Measurements from ENCODE around the gene DCLK2.
"Not testable (repeated sequence)": the region's sequence is repeated elsewhere in the genome, so short reads cannot be mapped to it uniquely, and the experiment has no call there.

Gene DCLK2

DNA sequence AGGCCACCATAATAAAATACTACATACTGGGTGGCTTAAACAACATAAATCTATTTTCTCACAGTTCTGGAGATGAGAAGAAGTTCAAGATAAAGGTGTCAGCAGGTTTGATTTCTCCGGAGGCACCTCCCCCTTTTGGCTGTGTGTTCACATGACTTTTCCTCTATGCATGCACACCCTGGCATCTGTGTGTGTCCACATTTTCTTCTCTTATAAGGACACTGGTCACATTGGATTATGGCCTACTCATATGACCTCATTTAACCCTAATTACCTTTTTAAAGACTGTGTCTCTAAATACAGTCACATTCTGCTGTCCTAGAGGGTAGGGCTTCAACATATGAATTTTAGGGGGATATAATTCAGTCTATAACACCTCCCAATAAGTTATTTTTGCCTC is 79.8 kb downstream of the DCLK2 start:
- no peak for DNase-seq

DNA sequence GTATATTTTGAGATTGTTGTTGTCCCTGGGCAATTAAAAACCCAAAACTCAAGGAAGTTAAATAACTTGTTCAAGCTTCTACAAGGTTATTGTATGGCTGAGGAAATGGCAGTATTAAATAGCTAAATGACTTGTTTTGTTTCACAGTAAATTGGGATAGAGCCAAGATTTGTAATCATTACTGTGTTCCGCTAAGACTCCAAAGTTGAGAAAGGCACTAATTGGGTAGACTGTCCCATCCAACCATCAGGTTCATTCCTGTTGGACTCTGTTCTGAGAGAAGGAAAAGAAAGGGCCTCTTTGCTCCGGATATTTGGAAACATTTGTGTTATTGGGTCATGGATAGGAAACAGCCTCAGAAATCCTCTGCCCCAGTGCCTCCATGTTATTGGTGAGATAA is 82.2 kb downstream of the DCLK2 start:
- no peak for DNase-seq

DNA sequence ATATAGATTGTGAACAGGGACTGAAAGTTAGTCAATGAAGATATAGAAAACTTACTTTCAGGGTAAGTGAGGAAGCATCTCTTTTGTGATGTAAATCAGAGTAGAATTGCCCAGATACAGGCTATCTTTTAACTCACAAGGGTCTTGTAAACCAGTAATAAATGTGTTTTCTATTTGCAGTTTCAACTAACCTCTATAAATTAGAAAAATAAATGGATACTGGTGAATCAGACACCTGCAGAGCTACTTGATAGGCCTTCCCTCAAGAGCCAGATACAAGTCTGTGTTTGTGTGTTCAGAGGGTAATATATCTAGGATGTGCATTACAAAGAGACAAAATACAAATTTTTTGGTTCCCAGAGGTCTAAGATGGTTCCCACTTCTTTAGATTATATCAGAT is 82.9 kb downstream of the DCLK2 start:
- DNase-seq: no peak

- DNase-seq: not testable (repeated sequence)
These were observed 83.8 kb downstream of the DCLK2 start for GRCh38 chr4:150162020-150162419.

GRCh38 chr4:150164055-150164454 is 85.8 kb downstream of the DCLK2 start:
- no peak for DNase-seq

GRCh38 chr4:150164956-150165629 is 86.8 kb downstream of the DCLK2 start:
- DNase-seq: no peak

DNA sequence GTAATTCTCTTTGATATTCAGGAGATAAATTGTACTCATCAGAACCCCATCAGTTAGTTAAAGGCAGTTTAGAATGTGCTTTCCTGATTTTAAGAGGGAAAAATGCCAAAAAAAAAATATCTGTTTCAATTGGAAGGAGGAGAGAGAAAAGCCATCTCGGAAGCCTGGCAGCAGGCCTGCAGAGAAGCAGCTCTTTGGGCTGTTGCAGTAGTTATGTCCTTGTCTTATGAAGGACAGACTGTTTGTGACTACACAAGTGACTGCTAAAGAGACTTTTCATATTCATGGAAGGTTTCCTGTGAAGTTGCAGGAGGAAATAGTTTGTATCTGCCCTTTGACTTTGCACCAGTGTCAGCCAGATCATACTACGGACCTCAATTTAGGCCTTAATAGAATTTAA is 88.8 kb downstream of the DCLK2 start:
- DNase-seq: no peak

DNA sequence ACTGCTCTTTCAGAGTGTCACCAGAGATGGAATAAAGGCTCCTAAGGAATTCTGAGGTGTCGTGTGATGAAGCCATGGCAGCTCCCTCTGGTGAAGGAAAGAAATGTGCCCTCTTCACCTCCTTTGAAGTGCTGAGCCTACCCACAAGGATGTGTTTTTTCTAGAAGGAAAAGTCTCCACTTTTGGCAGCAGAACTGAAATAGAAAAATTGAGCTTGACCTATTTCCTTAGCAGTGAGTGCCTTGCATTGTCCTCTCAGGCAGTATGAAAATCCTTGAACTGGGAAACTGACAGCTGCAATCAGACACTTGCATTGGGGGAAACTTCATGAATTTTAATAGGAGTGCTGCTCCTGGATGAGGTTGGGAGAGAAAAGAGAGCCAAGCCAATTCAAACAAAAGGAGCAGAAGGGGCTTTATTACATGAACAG is 95.2 kb downstream of the DCLK2 start:
- DNase-seq: no peak

DNA sequence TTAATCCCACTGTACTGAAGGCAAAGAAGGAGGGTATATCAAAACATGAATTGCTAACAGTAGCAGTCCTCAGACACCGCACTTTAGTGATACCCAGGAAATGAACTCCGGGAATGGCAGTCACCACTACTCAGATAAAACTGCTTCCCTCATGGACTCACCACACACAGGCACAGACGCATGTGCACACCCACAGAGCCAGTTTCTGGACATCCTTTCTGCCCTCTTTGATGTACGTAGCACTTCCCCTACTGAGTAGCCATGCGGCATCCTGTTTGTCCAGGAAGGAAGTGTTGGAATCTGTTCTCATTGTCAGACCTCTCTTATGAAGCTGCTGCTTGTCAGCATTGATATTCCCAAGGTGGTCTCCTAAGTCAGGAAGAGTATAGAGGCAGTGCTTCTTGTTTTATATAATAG is 95.7 kb downstream of the DCLK2 start:
- no peak for DNase-seq

DNA sequence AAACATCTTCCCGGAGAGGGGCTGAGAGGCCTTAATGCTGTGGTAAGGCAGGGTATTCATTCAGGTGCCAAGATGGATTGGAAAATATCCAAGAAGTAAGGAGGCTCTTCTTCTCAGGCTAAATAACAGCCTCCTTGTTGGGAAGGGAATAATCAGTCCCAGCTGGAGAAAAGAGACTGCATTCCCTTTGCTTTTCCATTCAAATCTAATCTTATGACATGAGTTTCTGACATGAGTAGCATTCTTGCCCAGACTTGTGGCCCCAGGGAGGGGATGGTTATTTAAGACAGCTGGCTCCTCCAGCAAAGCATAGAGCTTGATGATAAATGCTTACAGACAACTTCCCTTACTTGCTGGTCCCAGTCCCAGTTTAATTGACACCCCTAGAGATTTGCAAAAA is 98.3 kb downstream of the DCLK2 start:
- DNase-seq: no peak

- no peak for DNase-seq
These were observed 99.9 kb downstream of the DCLK2 start for GRCh38 chr4:150178161-150178560.

GRCh38 chr4:150181536-150181935 is 103.3 kb downstream of the DCLK2 start:
- DNase-seq: no peak

DNA sequence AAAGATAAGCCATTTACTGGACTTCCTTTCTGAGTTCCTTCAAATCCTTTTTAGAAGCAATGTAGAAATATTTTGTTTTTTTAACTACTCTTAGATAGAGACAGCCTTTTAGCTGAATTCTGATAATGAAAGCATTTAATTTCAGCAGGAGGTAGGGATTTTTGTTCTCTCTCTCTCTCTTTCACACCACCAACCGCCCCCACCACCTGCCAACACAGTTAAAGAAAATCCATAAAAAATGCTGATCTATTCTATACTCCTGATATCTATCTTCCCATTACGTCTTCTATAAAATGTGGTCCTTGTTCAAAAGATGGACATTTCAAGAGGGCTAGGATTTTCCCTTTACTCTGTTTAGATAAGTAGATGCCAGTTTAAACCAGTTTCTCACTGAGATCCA is 104.5 kb downstream of the DCLK2 start:
- no peak for DNase-seq

DNA sequence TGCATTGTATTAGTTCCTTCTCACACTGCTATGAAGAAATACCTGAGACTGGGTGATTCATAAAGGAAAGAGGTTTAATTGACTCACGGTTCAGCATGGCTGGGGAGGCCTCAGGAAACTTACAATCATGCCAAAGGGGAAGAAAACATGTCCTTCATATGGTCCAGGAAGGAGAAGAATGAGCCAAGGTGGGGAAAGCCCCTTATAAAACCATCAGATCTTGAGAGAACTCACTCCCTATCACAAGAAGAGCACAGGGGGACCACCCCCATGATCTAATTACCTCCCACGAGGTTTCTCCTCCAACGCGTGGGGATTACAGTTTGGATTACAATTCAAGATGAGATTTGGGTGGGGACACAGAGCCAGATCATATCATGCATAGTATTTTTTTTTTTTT is 106.8 kb downstream of the DCLK2 start:
- not testable (repeated sequence) for DNase-seq

DNA sequence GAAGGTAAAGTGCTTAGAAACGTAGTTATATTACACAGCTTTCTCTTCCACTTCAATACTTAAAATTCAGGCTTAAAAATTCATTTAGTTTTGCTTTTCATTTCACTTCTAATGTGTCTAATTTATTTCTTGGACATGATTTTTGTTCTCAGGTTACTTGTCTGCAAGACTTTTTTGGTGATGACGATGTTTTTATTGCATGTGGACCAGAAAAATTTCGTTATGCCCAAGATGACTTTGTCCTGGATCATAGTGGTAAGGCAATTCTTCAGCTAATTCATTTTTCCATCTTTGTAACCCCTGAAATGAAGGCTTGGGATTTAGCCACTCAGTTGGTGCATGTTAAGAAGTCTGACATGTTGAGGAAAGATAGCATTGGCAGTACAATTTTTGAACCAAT is 114.7 kb downstream of the DCLK2 start:
- no peak for DNase-seq

- DNase-seq: not testable (repeated sequence)
These were observed 119.0 kb downstream of the DCLK2 start for GRCh38 chr4:150197256-150197655.

- DNase-seq: no peak
These were observed 120.8 kb downstream of the DCLK2 start for GRCh38 chr4:150199056-150199455.

- DNase-seq: no peak
These were observed 126.8 kb downstream of the DCLK2 start for GRCh38 chr4:150205016-150205415.

GRCh38 chr4:150206265-150206664 is 128.0 kb downstream of the DCLK2 start:
- no peak for DNase-seq

- DNase-seq: no peak
These were observed 128.7 kb downstream of the DCLK2 start for GRCh38 chr4:150206954-150207353.

DNA sequence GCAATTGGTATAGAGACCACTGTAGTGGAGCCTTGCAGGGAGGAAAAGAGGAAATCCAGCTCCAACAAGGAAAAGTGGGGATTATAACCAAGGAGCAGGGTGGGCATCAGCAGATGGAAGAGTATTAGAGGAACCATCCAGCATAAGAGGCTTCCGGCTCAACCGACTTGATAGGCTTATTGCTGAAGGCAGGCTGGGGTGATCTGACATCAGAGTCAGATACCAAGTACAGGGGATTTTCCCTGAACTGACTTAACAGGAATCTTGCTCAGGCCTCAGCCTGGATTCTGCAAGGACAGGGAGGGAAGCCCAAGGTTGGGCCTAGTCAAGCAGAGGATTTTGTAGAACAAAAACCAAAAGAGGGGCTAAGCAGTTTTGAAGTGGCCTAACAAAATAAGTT is 129.6 kb downstream of the DCLK2 start:
- no peak for DNase-seq

- peak; percentile 58 for DNase-seq
These were observed 131.0 kb downstream of the DCLK2 start for GRCh38 chr4:150209140-150209829.

DNA sequence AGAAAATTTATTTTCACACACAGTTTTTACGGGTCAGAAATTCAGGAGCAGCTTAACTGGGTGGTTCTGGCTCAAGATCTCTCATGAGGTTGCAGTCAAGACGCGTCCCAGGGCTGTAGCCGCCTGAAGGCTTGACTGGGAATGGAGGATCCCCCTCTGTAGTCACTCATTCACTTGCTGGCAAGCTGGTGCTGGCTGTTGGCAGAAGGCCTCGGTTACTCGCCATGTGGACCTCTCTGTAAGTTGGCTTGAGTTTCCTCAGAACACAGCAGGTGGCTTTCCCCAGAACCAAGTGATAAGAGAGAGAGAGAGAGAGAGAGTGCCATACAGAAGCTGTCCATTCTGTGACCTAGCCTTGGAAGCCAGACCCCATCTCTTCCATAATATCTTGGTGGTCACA is 132.8 kb downstream of the DCLK2 start:
- no peak for DNase-seq

- no peak for DNase-seq
These were observed 133.7 kb downstream of the DCLK2 start for GRCh38 chr4:150211799-150212445.
